SKM-1 treated with dmso at 0.1 percent for 144 hours (cell line): ENCODE results near the gene FALEC.
"Not testable (repeated sequence)": the region's sequence is repeated elsewhere in the genome, so short reads cannot be mapped to it uniquely, and the experiment has no call there.

ENCODE experiments used
- DNase-seq: peaks from one replicate; lab custom pipeline; 2025; ENCODE audit not compliant: unreplicated experiment; lab: John Stamatoyannopoulos, UW

The FALEC gene

GRCh38 chr1:150573648-150574071 lies 58.1 kb downstream of the FALEC start:
- not testable (repeated sequence) for DNase-seq

GRCh38 chr1:150574260-150575071 lies 58.9 kb downstream of the FALEC start:
- no peak for DNase-seq

GRCh38 chr1:150575072-150575489 lies 59.5 kb downstream of the FALEC start:
- no peak for DNase-seq

- no peak for DNase-seq
These were observed 60.2 kb downstream of the FALEC start for GRCh38 chr1:150575518-150576366.

GRCh38 chr1:150576367-150576711 lies 60.8 kb downstream of the FALEC start:
- DNase-seq: no peak

- DNase-seq: no peak
These were observed 61.4 kb downstream of the FALEC start for GRCh38 chr1:150576794-150577556.

GRCh38 chr1:150577557-150578271 lies 62.2 kb downstream of the FALEC start:
- no peak for DNase-seq

- DNase-seq: no peak
These were observed 62.9 kb downstream of the FALEC start for GRCh38 chr1:150578272-150579109.

- DNase-seq: peak; percentile 98
These were observed 63.8 kb downstream of the FALEC start, which contains the start of gene MCL1 for GRCh38 chr1:150579110-150579944. Gene MCL1 (minus strand): TSS chr1:150579610. CDS start chr1:150579530, 80 bp downstream.

GRCh38 chr1:150579945-150580642 lies 64.5 kb downstream of the FALEC start:
- peak; percentile 71 for DNase-seq

- DNase-seq: not testable (repeated sequence)
These were observed 65.4 kb downstream of the FALEC start for GRCh38 chr1:150580966-150581365.

GRCh38 chr1:150581437-150581836 lies 65.9 kb downstream of the FALEC start:
- DNase-seq: not testable (repeated sequence)

- not testable (repeated sequence) for DNase-seq
These were observed 66.4 kb downstream of the FALEC start for GRCh38 chr1:150581962-150582361.

GRCh38 chr1:150582371-150582770 lies 66.8 kb downstream of the FALEC start:
- DNase-seq: no peak
